ENCODE measurements around the gene SLC24A4. TPM values are rescaled to one million over a fixed set of nuclear protein-coding genes. Genes with fewer than 3 reads are reported as not detected.

SLC24A4 gene
- total RNA-seq, 2 experiments from 2014 or later: not detected

DNA sequence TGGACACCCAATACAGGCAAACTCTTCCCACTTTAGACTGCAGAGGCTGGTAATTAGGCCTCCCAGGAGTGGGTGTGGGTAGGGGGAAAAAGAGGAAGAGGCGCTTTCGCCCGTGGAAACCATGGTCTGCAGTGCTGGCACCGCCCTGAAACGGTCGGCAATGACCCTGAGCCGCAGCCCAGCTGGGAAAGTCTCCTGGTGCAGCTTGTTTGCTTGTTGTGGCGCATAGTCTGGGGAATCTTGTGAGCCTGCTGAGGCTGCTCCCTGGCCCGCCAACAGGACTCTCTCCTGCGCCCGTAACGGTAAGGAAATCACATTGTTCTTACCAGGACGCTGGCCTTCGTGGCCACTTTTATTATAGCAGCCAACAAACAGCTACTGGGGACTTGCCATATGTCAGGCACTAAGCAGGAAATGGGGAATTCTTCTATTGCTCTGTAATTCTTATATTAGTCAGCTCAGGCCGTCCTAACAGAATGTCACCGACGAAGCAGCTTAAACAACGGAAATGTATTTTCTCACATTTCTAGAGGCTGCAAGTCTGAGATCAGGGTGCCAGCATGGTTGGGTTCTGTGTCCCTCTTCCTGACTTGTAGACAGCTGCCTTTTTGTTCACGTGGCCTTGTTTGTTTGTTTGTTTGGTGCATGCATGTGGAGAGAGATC is 138.1 kb downstream of the SLC24A4 start:
- intact Hi-C loops (cut with micrococcal nuclease): no loop called here
- peak overlapping the region; percentile 90 for H3K27ac Mint-ChIP-seq
- no peaks in the 10 kb centered on the region for H3K9me3 Mint-ChIP-seq
- CTCF ChIA-PET: interaction anchor here (0.6 to 1.5 kb wide), 5 partner anchors 50 to 344 kb away, joined by 3 to 4 read pairs (median 3); no protein-coding TSS in a partner anchor
- no peaks in the 10 kb centered on the region for H3K27me3 Mint-ChIP-seq
- H3K4me3 Mint-ChIP-seq: no peak overlapping the region
- TF ChIP-seq CTCF (IDR thresholded peaks at IDR 0.05): no peak
- H3K4me1 Mint-ChIP-seq (ENCODE audit: low read depth): peaks cover 41% of the 10 kb centered on the region
- ATAC-seq (peak; percentile 76), DNase-seq (peak; percentile 24)
- POLR2A ChIA-PET: interaction anchor here (0.7 to 0.9 kb wide), 2 partner anchors 13 to 71 kb away, joined by 3 to 4 read pairs; no protein-coding TSS in a partner anchor
- no peaks in the 10 kb centered on the region for H3K36me3 Mint-ChIP-seq (ENCODE audit: low read depth)

GRCh38 chr14:92461891-92462290 is 138.9 kb downstream of the SLC24A4 start:
- intact Hi-C loops (cut with micrococcal nuclease): no loop called here
- Mint-ChIP-seq H3K36me3 (ENCODE audit: low read depth) (no peaks in the 10 kb centered on the region), H3K9me3 (peaks cover 2% of the 10 kb centered on the region), H3K27ac (peak overlapping the region; percentile 90), H3K27me3 (no peaks in the 10 kb centered on the region), H3K4me3 (no peak overlapping the region), H3K4me1 (ENCODE audit: low read depth) (peaks cover 41% of the 10 kb centered on the region)
- DNase-seq: no peak
- ChIA-PET POLR2A (interaction anchor here (0.7 to 0.9 kb wide), 2 partner anchors 12 to 70 kb away, joined by 3 to 4 read pairs; no protein-coding TSS in a partner anchor), CTCF (interaction anchor here (1.2 to 1.5 kb wide), 3 partner anchors 13 to 293 kb away, joined by 3 to 4 read pairs (median 4); no protein-coding TSS in a partner anchor)
- no peak for ATAC-seq
- TF ChIP-seq CTCF (IDR thresholded peaks at IDR 0.05): no peak

- POLR2A ChIA-PET: interaction anchor here (1.1 kb wide), 1 partner anchor 93 kb away, joined by 4 read pairs; no protein-coding TSS in a partner anchor
- ATAC-seq (no peak), DNase-seq (no peak)
- no peak for TF ChIP-seq CTCF (IDR thresholded peaks at IDR 0.05)
- Mint-ChIP-seq H3K27me3 (no peaks in the 10 kb centered on the region), H3K27ac (no peak overlapping the region), H3K4me3 (no peak overlapping the region), H3K9me3 (peaks cover 7% of the 10 kb centered on the region), H3K4me1 (ENCODE audit: low read depth) (peaks cover 41% of the 10 kb centered on the region), H3K36me3 (ENCODE audit: low read depth) (no peaks in the 10 kb centered on the region)
- CTCF ChIA-PET: interaction anchor here (1.4 kb wide), 1 partner anchor 13 kb away, joined by 3 read pairs; no protein-coding TSS in a partner anchor
- intact Hi-C loops (cut with micrococcal nuclease): no loop called here
Observed at GRCh38 chr14:92462568-92462967, 139.6 kb downstream of the SLC24A4 start.

GRCh38 chr14:92463141-92463540 is 140.2 kb downstream of the SLC24A4 start:
- ChIA-PET POLR2A (interaction anchor here (1.1 kb wide), 1 partner anchor 93 kb away, joined by 4 read pairs; no protein-coding TSS in a partner anchor), CTCF (interaction anchor here (0.7 kb wide), 1 partner anchor 50 kb away, joined by 3 read pairs; the partner anchor contains the start of gene RIN3)
- H3K27me3 Mint-ChIP-seq: no peaks in the 10 kb centered on the region
- no peak for TF ChIP-seq CTCF (IDR thresholded peaks at IDR 0.05)
- peaks cover 7% of the 10 kb centered on the region for H3K9me3 Mint-ChIP-seq
- H3K4me1 Mint-ChIP-seq (ENCODE audit: low read depth): peaks cover 41% of the 10 kb centered on the region
- H3K4me3 Mint-ChIP-seq: peak overlapping the region; percentile 33
- intact Hi-C loops (cut with micrococcal nuclease): no loop called here
- peak overlapping the region; percentile 56 for H3K27ac Mint-ChIP-seq
- peak; percentile 36 for DNase-seq
- peak; percentile 40 for ATAC-seq
- H3K36me3 Mint-ChIP-seq (ENCODE audit: low read depth): no peaks in the 10 kb centered on the region

GRCh38 chr14:92464156-92464555 is 141.2 kb downstream of the SLC24A4 start:
- intact Hi-C loops (cut with micrococcal nuclease): no loop called here
- ChIA-PET CTCF (no interaction called here), POLR2A (no interaction called here)
- H3K36me3 Mint-ChIP-seq (ENCODE audit: low read depth): no peaks in the 10 kb centered on the region
- no peaks in the 10 kb centered on the region for H3K27me3 Mint-ChIP-seq
- H3K4me3 Mint-ChIP-seq: no peak overlapping the region
- ATAC-seq (no peak), DNase-seq (no peak)
- H3K27ac Mint-ChIP-seq: no peak overlapping the region
- peaks cover 9% of the 10 kb centered on the region for H3K9me3 Mint-ChIP-seq
- no peak for TF ChIP-seq CTCF (IDR thresholded peaks at IDR 0.05)
- peaks cover 39% of the 10 kb centered on the region for H3K4me1 Mint-ChIP-seq (ENCODE audit: low read depth)
